ENCODE results near the gene SPATA16.

The SPATA16 gene

DNA sequence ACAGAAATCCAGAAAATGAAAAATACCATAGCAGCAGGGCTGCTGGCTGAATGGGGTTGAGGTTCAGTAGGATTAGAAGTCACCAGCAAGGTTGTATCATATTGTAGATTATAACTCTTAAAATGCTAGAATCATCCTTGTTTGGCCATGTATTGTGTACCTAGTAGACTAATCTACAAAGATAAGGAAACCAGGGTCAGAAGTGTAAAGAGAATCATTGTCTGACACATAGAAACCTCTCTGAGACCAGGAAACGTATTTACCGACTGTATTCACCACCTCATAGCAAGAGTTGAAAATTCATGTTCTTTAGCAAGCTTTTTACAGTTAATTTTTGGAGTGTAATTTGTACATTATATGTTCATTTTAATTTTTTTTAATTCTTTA is 221.7 kb downstream of the SPATA16 start:
- H3K9me3 ChIP-seq: no peaks in the 10 kb centered on the region
- H3K4me1 ChIP-seq: no peaks in the 10 kb centered on the region
- TF ChIP-seq, protein P1, sequence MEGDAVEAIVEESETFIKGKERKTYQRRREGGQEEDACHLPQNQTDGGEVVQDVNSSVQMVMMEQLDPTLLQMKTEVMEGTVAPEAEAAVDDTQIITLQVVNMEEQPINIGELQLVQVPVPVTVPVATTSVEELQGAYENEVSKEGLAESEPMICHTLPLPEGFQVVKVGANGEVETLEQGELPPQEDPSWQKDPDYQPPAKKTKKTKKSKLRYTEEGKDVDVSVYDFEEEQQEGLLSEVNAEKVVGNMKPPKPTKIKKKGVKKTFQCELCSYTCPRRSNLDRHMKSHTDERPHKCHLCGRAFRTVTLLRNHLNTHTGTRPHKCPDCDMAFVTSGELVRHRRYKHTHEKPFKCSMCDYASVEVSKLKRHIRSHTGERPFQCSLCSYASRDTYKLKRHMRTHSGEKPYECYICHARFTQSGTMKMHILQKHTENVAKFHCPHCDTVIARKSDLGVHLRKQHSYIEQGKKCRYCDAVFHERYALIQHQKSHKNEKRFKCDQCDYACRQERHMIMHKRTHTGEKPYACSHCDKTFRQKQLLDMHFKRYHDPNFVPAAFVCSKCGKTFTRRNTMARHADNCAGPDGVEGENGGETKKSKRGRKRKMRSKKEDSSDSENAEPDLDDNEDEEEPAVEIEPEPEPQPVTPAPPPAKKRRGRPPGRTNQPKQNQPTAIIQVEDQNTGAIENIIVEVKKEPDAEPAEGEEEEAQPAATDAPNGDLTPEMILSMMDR (IDR thresholded peaks at IDR 0.05): no peak
- H3K27ac ChIP-seq: no peak overlapping the region
- DNase-seq: no peak
- intact Hi-C loops (cut with DNase I; ENCODE audit: low total_unique reads): no loop called here
- no peaks in the 10 kb centered on the region for H3K27me3 ChIP-seq
- H3K4me3 ChIP-seq: no peak overlapping the region
- H3K36me3 ChIP-seq: no peaks in the 10 kb centered on the region

- Histone ChIP-seq H3K9me3 (no peaks in the 10 kb centered on the region), H3K27me3 (no peaks in the 10 kb centered on the region), H3K27ac (no peak overlapping the region), H3K4me1 (no peaks in the 10 kb centered on the region), H3K36me3 (no peaks in the 10 kb centered on the region), H3K4me3 (no peak overlapping the region)
- intact Hi-C loops (cut with DNase I; ENCODE audit: low total_unique reads): no loop called here
- TF ChIP-seq, protein P1 (IDR thresholded peaks at IDR 0.05): no peak
- no peak for DNase-seq
These were observed 222.3 kb downstream of the SPATA16 start for GRCh38 chr3:172918568-172919296.

- Histone ChIP-seq H3K4me3 (no peak overlapping the region), H3K27me3 (no peaks in the 10 kb centered on the region), H3K27ac (no peak overlapping the region), H3K4me1 (no peaks in the 10 kb centered on the region), H3K36me3 (no peaks in the 10 kb centered on the region), H3K9me3 (no peaks in the 10 kb centered on the region)
- intact Hi-C loops (cut with DNase I; ENCODE audit: low total_unique reads): no loop called here
- DNase-seq: no peak
- TF ChIP-seq, protein P1 (IDR thresholded peaks at IDR 0.05): no peak
These were observed 222.9 kb downstream of the SPATA16 start for GRCh38 chr3:172918165-172918564.

DNA sequence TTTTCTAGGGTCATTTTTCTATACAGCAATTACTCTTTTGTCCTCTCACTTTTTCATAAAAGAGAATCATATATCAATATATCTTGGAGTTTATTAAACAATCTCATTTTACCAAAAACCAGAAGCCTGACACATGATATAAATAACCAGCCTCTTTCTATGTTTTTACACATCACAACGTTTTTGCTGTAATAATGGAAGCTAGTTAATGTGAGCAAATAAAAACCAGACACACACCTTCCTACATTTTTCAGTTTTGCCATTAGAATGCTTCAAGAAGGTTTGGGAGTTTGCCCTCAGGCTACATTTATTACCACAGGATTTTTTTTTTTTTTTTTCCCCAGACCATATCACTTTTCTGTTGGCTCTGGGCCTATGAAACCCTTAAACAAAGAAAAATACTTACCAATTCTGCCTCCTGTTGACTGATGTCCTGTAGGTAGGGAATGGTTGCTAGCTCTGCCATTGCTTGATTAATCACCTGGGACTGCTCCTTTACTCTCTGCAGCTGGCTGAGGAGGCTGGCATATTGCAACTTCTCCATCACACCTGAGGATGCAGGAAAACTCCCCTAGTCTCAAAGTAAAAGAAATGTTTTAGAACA is 225.0 kb downstream of the SPATA16 start:
- no peaks in the 10 kb centered on the region for H3K9me3 ChIP-seq
- intact Hi-C loops (cut with DNase I; ENCODE audit: low total_unique reads): no loop called here
- H3K27me3 ChIP-seq: no peaks in the 10 kb centered on the region
- H3K4me3 ChIP-seq: no peak overlapping the region
- H3K36me3 ChIP-seq: no peaks in the 10 kb centered on the region
- H3K4me1 ChIP-seq: no peaks in the 10 kb centered on the region
- no peak overlapping the region for H3K27ac ChIP-seq
- DNase-seq: no peak
- TF ChIP-seq, protein P1 (IDR thresholded peaks at IDR 0.05): no peak

DNA sequence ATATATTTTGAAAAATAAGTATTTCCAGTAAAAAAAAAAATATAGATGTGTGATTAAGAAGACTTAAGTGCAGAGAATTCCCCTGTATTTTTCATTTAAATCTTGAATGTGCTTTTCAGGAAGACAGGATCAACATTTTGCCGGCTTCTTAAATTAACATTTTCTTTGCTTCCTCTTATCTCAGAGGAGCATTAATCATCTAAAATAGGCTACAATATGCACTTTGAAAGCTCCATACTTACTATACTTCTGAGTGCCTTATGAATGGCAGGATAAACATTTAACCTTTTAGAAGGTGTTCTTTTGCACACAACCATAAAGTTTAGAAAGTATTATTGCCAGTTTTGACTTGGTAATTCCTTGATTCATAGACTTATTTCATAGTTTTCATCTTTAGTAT is 226.2 kb downstream of the SPATA16 start:
- DNase-seq: no peak
- Histone ChIP-seq H3K4me1 (no peaks in the 10 kb centered on the region), H3K36me3 (no peaks in the 10 kb centered on the region), H3K27ac (no peak overlapping the region), H3K27me3 (no peaks in the 10 kb centered on the region), H3K9me3 (no peaks in the 10 kb centered on the region), H3K4me3 (no peak overlapping the region)
- intact Hi-C loops (cut with DNase I; ENCODE audit: low total_unique reads): no loop called here
- TF ChIP-seq, protein P1 (IDR thresholded peaks at IDR 0.05): no peak

Measured in tibial artery (tissue), 4 donors.